HG02610 (cell line): Measurements from ENCODE around the gene JAG1.
A peak's percentile ranks its signal among the peaks of the same experiment; 100 is the strongest.

Source experiments
- ATAC-seq: cut with Tn5 transposase; IDR thresholded peaks from one replicate; pipeline ENCODE4 v1.9.1; 2021; ENCODE audit warnings: mild to moderate bottlenecking, moderate library complexity; ENCODE audit not compliant: unreplicated experiment

Gene JAG1

GRCh38 chr20:10668677-10669368 lies 5.0 kb downstream of the JAG1 start:
- ATAC-seq = no peak

- ATAC-seq = no peak
Observed at GRCh38 chr20:10667560-10668167, 6.1 kb downstream of the JAG1 start.

GRCh38 chr20:10667077-10667401 lies 6.8 kb downstream of the JAG1 start:
- no peak for ATAC-seq

- ATAC-seq = no peak
Observed at GRCh38 chr20:10666221-10667076, 7.3 kb downstream of the JAG1 start.

GRCh38 chr20:10665791-10666190 lies 8.0 kb downstream of the JAG1 start:
- no peak for ATAC-seq

DNA sequence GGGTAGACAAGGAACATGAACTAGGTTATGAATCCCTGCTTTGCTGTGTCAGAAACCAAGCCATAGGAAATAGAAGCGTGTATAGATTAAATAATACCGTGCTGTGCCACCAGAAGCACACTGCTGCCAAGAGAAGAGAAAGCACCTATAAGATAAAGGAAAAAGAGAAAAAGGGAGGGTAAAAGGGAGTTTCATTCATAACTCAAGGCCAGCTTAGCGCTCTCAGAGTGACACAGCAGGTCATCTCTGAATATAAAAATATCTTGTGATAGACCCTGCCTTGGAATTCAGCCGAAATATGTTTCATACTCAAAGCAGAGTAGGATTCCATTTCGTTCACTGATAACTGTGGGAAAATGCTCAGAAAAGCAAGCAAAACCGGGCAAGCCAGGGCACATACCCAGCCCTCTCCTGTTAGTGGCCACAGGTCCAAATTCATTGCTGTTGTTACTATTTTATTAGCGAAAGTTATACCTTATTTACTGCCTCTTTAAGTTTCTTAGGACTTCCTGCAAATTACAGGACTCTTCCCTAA lies 8.7 kb downstream of the JAG1 start:
- no peak for ATAC-seq

GRCh38 chr20:10663756-10664155 lies 10.0 kb downstream of the JAG1 start:
- no peak for ATAC-seq

DNA sequence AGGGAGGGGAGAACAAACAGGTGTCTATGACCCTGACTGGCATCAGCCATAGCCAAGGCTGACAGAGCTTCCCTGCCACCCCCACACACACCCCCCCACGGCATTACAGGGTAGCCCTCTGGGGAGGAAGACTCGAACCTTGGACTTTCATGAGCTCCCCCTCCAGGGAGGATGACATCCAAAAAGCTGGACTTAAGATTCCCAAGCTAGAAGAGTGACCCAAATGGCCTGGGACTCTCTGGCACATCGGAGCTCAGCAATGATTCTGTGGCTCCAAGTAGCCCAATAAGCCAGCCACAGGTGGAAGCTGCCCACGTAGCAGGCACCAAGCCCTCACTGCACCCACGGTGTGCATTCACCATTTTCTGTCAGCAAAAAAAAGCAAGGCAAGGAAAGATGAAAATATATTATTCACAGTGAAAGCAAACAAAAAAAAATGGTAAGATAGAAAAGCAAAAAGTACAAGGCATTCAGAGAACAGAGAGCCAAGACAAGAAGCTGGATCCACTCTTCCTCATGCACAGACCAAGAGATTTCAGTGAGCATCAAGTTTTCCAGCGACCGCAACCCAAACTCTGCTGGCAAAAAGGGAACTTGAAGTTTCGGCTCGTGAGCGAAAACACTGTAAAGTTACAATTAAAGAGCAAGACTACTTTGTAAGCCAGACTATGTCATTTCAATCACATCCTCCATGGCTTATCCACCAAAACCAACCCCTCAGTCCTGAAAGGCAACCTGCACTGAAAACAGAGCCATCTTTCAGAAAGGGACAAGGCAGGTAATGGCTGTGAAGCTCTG lies 10.9 kb downstream of the JAG1 start:
- ATAC-seq = no peak

DNA sequence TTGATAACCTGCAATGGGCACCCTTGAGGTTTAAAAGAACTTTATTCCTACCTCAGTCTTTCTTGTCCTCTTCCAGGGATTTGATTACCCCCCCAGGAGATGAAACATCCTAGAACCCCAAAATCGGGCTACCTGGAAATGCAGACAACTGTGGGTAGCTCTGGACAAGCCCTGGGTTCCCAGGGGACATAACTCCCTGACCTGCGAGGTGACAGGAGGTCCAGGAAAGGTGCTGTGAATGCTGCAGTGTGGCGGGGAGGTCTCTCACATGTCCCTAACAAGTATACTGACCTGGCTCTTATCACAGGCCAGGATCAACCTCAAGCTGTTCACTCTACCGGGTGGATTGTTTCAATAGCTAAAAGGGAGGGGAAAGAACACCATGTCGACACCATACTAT lies 11.6 kb downstream of the JAG1 start:
- ATAC-seq = no peak

DNA sequence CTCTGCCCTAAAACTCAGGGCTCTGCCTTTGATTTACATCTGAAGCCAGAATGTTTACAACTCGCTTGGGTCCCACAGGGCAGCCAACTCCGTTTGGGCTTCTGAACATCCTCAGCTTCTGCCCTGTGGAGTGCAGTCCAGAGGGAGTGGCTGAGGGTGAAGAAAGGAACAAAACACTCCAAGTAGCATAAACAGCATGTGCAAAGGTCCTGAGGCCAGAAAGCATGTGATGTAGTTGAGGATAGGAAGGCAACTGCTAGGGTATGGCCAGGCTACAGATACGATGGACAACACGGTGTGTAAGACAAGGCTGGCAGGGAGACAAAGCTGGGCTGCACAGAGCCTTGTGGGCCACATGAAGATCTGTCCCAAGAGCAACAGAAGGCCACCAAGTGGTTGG lies 12.5 kb downstream of the JAG1 start:
- ATAC-seq = no peak

DNA sequence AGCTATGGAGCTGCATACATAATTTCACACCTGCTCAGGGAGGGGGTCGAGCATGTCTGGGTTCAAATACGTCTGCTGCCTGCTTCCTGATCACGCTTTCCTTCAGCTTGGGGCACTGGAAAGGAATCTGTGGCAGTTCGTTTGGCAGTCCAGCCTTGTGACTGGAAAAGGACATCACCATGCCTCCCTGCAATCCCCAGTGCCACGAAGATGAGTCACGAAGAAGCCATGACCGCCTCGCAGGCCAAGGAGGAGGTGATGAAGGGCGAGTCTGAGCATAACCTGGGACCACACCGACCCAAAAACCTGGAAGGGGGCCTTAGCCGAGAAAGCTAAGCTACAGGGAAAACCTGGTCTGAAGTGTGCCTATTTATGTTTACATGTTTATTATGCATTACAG lies 13.1 kb downstream of the JAG1 start:
- ATAC-seq = no peak

GRCh38 chr20:10659651-10660601 lies 13.9 kb downstream of the JAG1 start:
- no peak for ATAC-seq

- no peak for ATAC-seq
Observed at GRCh38 chr20:10658876-10659632, 14.7 kb downstream of the JAG1 start.

DNA sequence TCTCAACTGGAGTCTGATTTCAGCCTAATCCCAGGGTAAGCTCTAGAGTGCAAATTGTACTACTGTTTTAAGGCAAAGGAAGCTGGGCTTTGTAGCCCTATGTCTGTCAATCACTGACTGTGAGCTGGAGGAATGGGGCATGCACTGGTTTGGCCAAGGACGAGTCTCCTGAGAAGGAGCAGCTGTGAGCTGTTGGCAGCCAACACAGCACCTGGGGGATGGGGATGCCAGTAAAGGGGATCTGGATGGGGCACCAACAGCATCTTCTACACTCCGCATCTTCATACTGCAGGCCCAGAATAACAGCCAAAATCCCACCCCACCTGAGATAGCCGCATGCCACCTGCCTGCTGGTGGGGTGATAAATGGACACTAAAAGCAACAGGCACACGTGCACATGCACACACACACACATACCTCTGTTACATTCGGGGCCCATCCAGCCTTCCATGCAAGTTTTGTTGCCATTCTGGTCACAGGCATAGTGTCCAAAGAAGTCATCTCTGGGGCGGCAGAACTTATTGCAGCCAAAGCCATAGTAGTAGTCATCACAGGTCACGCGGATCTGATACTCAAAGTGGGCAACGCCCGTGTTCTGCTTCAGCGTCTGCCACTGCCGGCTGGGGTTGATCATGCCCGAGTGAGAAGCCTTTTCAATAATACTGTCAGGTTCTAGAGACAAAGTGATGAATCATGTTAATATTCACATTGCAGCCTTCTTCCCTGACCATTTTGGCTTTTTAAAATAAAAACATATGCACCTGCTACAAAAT lies 15.6 kb downstream of the JAG1 start:
- no peak for ATAC-seq

DNA sequence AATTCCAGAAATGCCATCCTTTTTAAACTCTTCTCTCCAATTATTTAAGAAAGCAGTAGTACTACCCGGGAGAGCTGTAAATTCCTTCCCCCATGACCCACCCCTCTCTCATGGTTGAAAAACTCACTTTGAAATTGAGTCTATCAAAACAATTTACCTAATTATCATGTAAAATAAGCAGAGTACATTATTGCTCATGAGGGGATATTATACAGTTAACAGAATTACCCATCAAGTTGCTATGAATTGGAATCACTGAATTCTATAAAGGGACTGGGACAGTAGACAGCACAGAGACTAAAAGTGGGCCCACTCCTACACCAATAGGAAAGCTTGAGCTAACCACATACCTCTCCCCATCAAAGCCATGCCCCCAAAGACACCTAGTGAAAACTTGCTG lies 16.3 kb downstream of the JAG1 start:
- ATAC-seq = no peak

- ATAC-seq = no peak
Observed at GRCh38 chr20:10655720-10656669, 17.8 kb downstream of the JAG1 start.

DNA sequence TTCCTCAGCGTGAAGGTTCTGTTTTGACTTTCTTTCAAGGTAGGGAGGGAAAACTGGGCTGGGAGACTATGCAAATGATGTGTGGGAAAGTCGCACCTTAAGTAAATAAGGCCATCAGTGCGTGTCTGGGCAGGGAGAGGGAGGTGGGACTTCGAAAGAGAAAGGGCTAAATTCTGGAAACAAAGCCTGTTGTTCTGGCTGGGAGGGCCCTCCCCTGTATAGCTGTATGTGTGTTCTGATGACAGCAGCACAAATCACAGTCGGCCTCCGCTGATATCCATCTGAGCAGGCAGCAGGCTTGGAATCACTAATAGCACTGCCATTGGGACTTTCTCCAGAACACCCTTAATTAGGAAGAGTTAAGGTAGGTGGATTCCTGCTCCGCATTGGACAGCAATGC lies 19.2 kb downstream of the JAG1 start:
- ATAC-seq = peak; percentile 78
